Renal cortex interstitium (tissue), 11 donors: ENCODE measurements around the gene NMUR2. TPM values are rescaled to one million over a fixed set of nuclear protein-coding genes. Genes with fewer than 3 reads are reported as not detected.

Experiments
- DNase-seq, 11 donors: peaks; one replicate each; pipeline ENCODE4 v3.0.0-alpha.2; 2013; ENCODE audit warnings: low read depth in 9 of 11, low spot score in 4 of 11; ENCODE audit errors: extremely low read depth in 1 of 11
- polyA plus RNA-seq, 3 donors: library from polyadenylated mRNA; unstranded; fragments of 120-200 nt; gene quantifications; one replicate each; pipeline ENCODE4 v1.2.1, GENCODE V29; 2013; ENCODE audit not compliant: insufficient read length in 3 of 3

Gene NMUR2
- polyA plus RNA-seq, 3 donors = 0.09 to 0.26 (median 0.19) TPM

GRCh38 chr5:152376886-152377285 lies 28.2 kb downstream of the NMUR2 start:
- DNase-seq = no peak

- no peak for DNase-seq
These were observed 30.3 kb downstream of the NMUR2 start for GRCh38 chr5:152374711-152375275.

- DNase-seq = no peak
These were observed 32.2 kb downstream of the NMUR2 start for GRCh38 chr5:152372875-152373274.

GRCh38 chr5:152369298-152369697 lies 35.8 kb downstream of the NMUR2 start:
- no peak for DNase-seq

GRCh38 chr5:152367554-152367953 lies 37.5 kb downstream of the NMUR2 start:
- DNase-seq = no peak

- peak in 6 of 11 donors; percentile 10 to 43 (median 20) for DNase-seq
These were observed 38.4 kb downstream of the NMUR2 start for GRCh38 chr5:152366716-152367115.

- DNase-seq = no peak
These were observed 40.2 kb downstream of the NMUR2 start for GRCh38 chr5:152364899-152365298.

GRCh38 chr5:152364172-152364571 lies 40.9 kb downstream of the NMUR2 start:
- DNase-seq = no peak

GRCh38 chr5:152358861-152359568 lies 46.1 kb downstream of the NMUR2 start:
- peak in 1 of 11 donors; percentile 6 for DNase-seq

GRCh38 chr5:152356506-152356905 lies 48.6 kb downstream of the NMUR2 start:
- no peak for DNase-seq

- no peak for DNase-seq
These were observed 50.0 kb downstream of the NMUR2 start for GRCh38 chr5:152355061-152355460.

- DNase-seq = no peak
These were observed 52.1 kb downstream of the NMUR2 start for GRCh38 chr5:152353001-152353400.

- peak in 1 of 11 donors; percentile 6 for DNase-seq
These were observed 55.2 kb downstream of the NMUR2 start for GRCh38 chr5:152349683-152350526.
